ENCODE data around the gene THEM4. TPM values are rescaled to one million over a fixed set of nuclear protein-coding genes. Genes with fewer than 3 reads are reported as not detected.

THEM4 gene
- total RNA-seq, 1 donor from 2014 or later, result 27.5 TPM

DNA sequence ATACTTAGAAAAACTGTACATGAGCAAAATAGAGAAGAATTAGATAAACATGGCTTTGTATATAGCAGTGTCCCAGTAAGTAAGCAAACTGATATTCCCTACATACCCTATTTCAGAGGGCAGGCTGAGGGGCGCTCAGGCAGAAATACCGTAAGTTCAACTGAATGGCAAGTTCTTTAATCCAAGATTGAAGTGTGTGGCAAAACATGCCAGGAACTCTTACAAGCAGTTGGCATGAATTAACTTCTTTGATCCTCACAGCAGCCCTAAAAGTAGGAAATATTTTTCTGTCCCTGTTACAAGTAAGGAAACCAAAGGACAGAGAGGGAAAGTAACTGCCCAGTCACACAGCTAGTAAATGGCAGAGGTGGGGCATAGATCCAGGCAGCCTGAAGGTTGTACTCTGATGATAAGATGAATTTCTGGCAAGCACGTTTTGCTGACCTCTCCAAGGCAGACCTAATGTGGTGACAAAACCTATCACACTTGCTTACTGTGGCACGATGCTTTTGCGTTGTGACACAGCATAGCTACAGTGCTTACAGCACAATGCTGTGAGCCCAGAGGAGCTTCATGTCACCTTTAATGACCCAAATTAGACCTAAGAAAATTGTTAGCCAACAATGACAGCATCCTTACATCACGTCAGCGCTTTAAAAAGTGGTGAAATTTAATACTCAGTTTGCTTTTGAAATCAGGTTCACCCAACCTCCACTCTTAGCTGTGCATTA, 35.0 kb upstream of the THEM4 start:
- peaks cover 1% of the 10 kb centered on the region for H3K36me3 Mint-ChIP-seq (ENCODE audit: low read depth)
- peaks cover 1% of the 10 kb centered on the region for H3K27me3 Mint-ChIP-seq (ENCODE audit: insufficient read depth)
- H3K9me3 Mint-ChIP-seq, result no peaks in the 10 kb centered on the region
- H3K4me1 Mint-ChIP-seq (ENCODE audit: low read depth), result peaks cover 50% of the 10 kb centered on the region
- DNase-seq (ENCODE audit: low spot score), result no peak
- no peak overlapping the region for H3K4me3 Mint-ChIP-seq
- H3K27ac Mint-ChIP-seq, result peak overlapping the region; percentile 20
- intact Hi-C loops (cut with micrococcal nuclease), result no loop called here

DNA sequence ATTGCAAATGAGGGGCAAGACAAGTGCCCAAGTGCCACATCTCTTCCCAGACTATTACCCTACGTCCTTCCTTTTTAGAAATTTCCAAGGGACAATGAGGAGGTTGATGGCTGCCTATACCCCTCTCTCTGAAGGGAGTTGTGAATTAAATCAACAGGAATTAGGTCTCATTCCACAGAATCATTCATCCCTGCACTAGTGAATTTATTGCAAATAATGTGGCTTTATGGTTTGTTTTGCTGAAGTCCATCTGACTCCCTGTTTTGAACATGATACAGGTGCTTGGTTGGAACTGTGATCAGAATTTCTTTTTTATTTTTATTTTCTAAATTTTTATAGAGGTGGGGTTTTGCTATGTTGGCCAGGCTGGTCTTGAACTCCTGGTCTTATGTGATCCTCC, 34.3 kb upstream of the THEM4 start:
- no peak overlapping the region for H3K27ac Mint-ChIP-seq
- H3K36me3 Mint-ChIP-seq (ENCODE audit: low read depth), result peaks cover 1% of the 10 kb centered on the region
- H3K9me3 Mint-ChIP-seq, result no peaks in the 10 kb centered on the region
- no peaks in the 10 kb centered on the region for H3K27me3 Mint-ChIP-seq (ENCODE audit: insufficient read depth)
- intact Hi-C loops (cut with micrococcal nuclease), result no loop called here
- DNase-seq (ENCODE audit: low spot score), result no peak
- H3K4me1 Mint-ChIP-seq (ENCODE audit: low read depth), result peaks cover 56% of the 10 kb centered on the region
- no peak overlapping the region for H3K4me3 Mint-ChIP-seq

GRCh38 chr1:151942882-151943281, 33.6 kb upstream of the THEM4 start:
- no peaks in the 10 kb centered on the region for H3K27me3 Mint-ChIP-seq (ENCODE audit: insufficient read depth)
- H3K9me3 Mint-ChIP-seq, result no peaks in the 10 kb centered on the region
- no peak overlapping the region for H3K4me3 Mint-ChIP-seq
- intact Hi-C loops (cut with micrococcal nuclease), result no loop called here
- peak overlapping the region; percentile 38 for H3K27ac Mint-ChIP-seq
- no peak for DNase-seq (ENCODE audit: low spot score)
- H3K4me1 Mint-ChIP-seq (ENCODE audit: low read depth), result peaks cover 56% of the 10 kb centered on the region
- H3K36me3 Mint-ChIP-seq (ENCODE audit: low read depth), result peaks cover 1% of the 10 kb centered on the region

GRCh38 chr1:151940541-151940940, 31.2 kb upstream of the THEM4 start:
- peak overlapping the region; percentile 93 for H3K27ac Mint-ChIP-seq
- no peak for DNase-seq (ENCODE audit: low spot score)
- no peaks in the 10 kb centered on the region for H3K36me3 Mint-ChIP-seq (ENCODE audit: low read depth)
- H3K4me3 Mint-ChIP-seq, result no peak overlapping the region
- H3K27me3 Mint-ChIP-seq (ENCODE audit: insufficient read depth), result peaks cover 2% of the 10 kb centered on the region
- H3K4me1 Mint-ChIP-seq (ENCODE audit: low read depth), result peaks cover 40% of the 10 kb centered on the region
- H3K9me3 Mint-ChIP-seq, result no peaks in the 10 kb centered on the region
- intact Hi-C loops (cut with micrococcal nuclease), result no loop called here

DNA sequence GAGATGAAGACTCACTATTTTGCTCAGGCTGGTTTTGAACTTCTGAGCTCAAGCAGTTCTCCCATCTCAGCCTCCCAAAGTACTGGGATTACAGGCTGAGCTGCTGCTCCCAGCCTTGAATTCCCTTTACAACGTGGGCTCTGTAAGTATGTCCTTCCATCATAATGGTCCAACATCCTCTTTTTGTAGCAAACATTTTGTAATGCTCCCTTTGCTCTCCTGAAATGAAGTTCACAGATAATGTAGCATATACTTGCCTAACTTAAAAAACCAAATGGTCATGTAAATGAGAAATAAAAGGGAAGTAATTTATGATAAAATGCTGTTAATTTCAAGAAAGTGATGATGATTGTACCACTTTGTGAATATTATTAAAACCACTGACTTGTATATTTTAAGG, 30.5 kb upstream of the THEM4 start:
- Mint-ChIP-seq H3K27ac (no peak overlapping the region), H3K4me1 (ENCODE audit: low read depth) (peaks cover 36% of the 10 kb centered on the region), H3K27me3 (ENCODE audit: insufficient read depth) (peaks cover 7% of the 10 kb centered on the region), H3K36me3 (ENCODE audit: low read depth) (no peaks in the 10 kb centered on the region), H3K9me3 (no peaks in the 10 kb centered on the region), H3K4me3 (no peak overlapping the region)
- intact Hi-C loops (cut with micrococcal nuclease), result no loop called here
- no peak for DNase-seq (ENCODE audit: low spot score)

- DNase-seq (ENCODE audit: low spot score), result no peak
- Mint-ChIP-seq H3K27ac (no peak overlapping the region), H3K27me3 (ENCODE audit: insufficient read depth) (peaks cover 8% of the 10 kb centered on the region), H3K4me1 (ENCODE audit: low read depth) (peaks cover 32% of the 10 kb centered on the region), H3K36me3 (ENCODE audit: low read depth) (no peaks in the 10 kb centered on the region), H3K9me3 (no peaks in the 10 kb centered on the region), H3K4me3 (no peak overlapping the region)
- intact Hi-C loops (cut with micrococcal nuclease), result no loop called here
Measured at GRCh38 chr1:151939141-151939540, 29.8 kb upstream of the THEM4 start.

GRCh38 chr1:151936653-151937052, 27.3 kb upstream of the THEM4 start:
- DNase-seq (ENCODE audit: low spot score), result no peak
- Mint-ChIP-seq H3K27ac (no peak overlapping the region), H3K9me3 (no peaks in the 10 kb centered on the region), H3K36me3 (ENCODE audit: low read depth) (no peaks in the 10 kb centered on the region), H3K27me3 (ENCODE audit: insufficient read depth) (peaks cover 12% of the 10 kb centered on the region), H3K4me3 (no peak overlapping the region), H3K4me1 (ENCODE audit: low read depth) (peaks cover 17% of the 10 kb centered on the region)
- intact Hi-C loops (cut with micrococcal nuclease), result no loop called here

DNA sequence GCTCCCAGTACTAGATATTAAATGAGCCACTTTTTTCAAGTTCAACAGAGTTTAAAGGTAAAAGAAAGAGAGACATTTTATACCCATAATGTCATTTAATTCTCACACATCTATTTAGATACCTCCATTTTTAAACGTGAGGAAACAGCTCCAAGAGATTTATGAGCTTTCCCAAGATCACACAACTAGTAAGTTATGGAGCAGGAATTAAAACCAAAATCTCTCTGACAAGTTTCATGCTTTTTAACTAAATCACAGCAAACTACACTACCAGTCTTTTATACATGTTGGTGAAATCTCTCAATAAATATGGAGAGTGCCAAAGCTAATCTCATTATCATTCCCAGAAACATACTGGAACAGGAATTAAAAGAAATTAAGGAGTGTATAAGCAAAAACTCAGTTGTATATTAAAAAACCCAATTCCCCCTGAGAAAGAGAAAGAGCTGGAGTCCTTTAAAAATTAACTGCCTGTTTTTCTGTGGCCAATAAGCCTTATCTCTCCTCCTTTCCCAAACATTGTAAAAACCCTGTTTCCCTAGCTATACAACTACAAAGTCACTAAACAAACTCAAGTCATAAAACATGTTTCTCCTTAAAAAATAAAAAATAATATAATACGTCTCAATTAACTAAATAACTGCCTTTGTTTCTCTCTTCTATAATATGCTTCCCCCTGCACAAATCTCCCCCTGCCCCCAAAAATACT, 26.7 kb upstream of the THEM4 start:
- Mint-ChIP-seq H3K36me3 (ENCODE audit: low read depth) (no peaks in the 10 kb centered on the region), H3K9me3 (no peaks in the 10 kb centered on the region), H3K4me1 (ENCODE audit: low read depth) (peaks cover 12% of the 10 kb centered on the region), H3K4me3 (no peak overlapping the region), H3K27ac (no peak overlapping the region), H3K27me3 (ENCODE audit: insufficient read depth) (peaks cover 12% of the 10 kb centered on the region)
- no peak for DNase-seq (ENCODE audit: low spot score)
- intact Hi-C loops (cut with micrococcal nuclease), result loop anchor here (2.0 kb wide), 1 partner anchor 47 kb away; no protein-coding TSS in a partner anchor

- Mint-ChIP-seq H3K9me3 (no peaks in the 10 kb centered on the region), H3K4me1 (ENCODE audit: low read depth) (peaks cover 10% of the 10 kb centered on the region), H3K4me3 (no peak overlapping the region), H3K27ac (no peak overlapping the region), H3K36me3 (ENCODE audit: low read depth) (no peaks in the 10 kb centered on the region), H3K27me3 (ENCODE audit: insufficient read depth) (peaks cover 12% of the 10 kb centered on the region)
- intact Hi-C loops (cut with micrococcal nuclease), result loop anchor here (2.0 kb wide), 1 partner anchor 46 kb away; no protein-coding TSS in a partner anchor
- DNase-seq (ENCODE audit: low spot score), result no peak
Measured at GRCh38 chr1:151935154-151935553, 25.8 kb upstream of the THEM4 start.

GRCh38 chr1:151934048-151934493, 24.8 kb upstream of the THEM4 start:
- H3K27ac Mint-ChIP-seq, result no peak overlapping the region
- peaks cover 9% of the 10 kb centered on the region for H3K4me1 Mint-ChIP-seq (ENCODE audit: low read depth)
- intact Hi-C loops (cut with micrococcal nuclease), result loop anchor here (1.0 to 2.0 kb wide), 6 partner anchors 34 to 251 kb away; no protein-coding TSS in a partner anchor
- DNase-seq (ENCODE audit: low spot score), result peak; percentile 32
- no peaks in the 10 kb centered on the region for H3K9me3 Mint-ChIP-seq
- H3K36me3 Mint-ChIP-seq (ENCODE audit: low read depth), result no peaks in the 10 kb centered on the region
- H3K4me3 Mint-ChIP-seq, result no peak overlapping the region
- peaks cover 12% of the 10 kb centered on the region for H3K27me3 Mint-ChIP-seq (ENCODE audit: insufficient read depth)

DNA sequence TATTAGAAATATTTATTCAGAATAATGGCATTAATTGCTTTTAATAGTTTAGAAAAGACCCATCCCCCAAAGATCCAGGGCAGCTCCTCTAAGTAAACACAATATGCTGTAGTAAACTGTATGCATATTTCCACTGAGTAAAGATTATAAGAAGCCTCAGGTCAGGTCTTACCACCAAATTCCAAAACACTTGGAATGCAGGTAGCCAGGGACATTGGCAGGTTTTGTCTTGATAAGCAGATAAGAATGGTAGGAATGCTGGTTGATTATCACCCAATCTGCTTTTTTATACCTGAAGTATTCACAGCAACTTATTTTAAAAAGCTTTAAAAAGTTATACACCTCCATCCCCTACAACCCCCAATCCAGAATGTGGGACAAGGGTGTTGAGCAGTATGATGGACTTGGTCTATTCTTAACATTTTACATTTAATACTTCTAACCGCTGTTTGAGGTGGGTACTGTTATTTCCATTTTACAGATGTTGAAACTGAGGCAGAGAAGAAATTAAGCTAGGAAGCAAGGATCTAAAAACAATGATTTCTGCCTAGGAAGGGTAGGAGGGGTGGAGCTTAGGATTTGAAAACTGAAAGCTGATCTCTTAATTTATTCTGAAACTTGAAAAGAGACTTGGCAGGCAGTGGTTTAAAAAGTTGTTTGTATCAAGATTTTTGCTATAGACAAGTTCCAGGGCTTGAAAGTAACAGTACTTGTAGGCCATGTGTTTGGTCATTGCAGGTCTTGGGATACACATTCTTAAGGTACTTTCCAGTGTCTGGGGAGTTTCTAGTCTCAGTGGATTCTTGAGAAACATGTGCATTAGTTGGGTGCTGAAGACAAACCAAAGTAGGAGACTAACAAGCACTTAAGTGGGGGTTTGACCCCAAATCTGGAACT, 15.6 kb upstream of the THEM4 start:
- H3K9me3 Mint-ChIP-seq, result no peaks in the 10 kb centered on the region
- peak overlapping the region; percentile 73 for H3K27ac Mint-ChIP-seq
- H3K27me3 Mint-ChIP-seq (ENCODE audit: insufficient read depth), result no peaks in the 10 kb centered on the region
- H3K4me1 Mint-ChIP-seq (ENCODE audit: low read depth), result peaks cover 28% of the 10 kb centered on the region
- no peak for DNase-seq (ENCODE audit: low spot score)
- H3K36me3 Mint-ChIP-seq (ENCODE audit: low read depth), result peaks cover 3% of the 10 kb centered on the region
- intact Hi-C loops (cut with micrococcal nuclease), result loop anchor here (2.0 kb wide), 1 partner anchor 16 kb away; the partner anchor contains the start of gene THEM4
- H3K4me3 Mint-ChIP-seq, result peak overlapping the region; percentile 3

- DNase-seq (ENCODE audit: low spot score), result no peak
- Mint-ChIP-seq H3K9me3 (no peaks in the 10 kb centered on the region), H3K36me3 (ENCODE audit: low read depth) (peaks cover 3% of the 10 kb centered on the region), H3K27ac (no peak overlapping the region), H3K4me3 (no peak overlapping the region), H3K4me1 (ENCODE audit: low read depth) (peaks cover 30% of the 10 kb centered on the region), H3K27me3 (ENCODE audit: insufficient read depth) (no peaks in the 10 kb centered on the region)
- intact Hi-C loops (cut with micrococcal nuclease), result no loop called here
Measured at GRCh38 chr1:151923422-151923821, 14.1 kb upstream of the THEM4 start.

Measured in activated T-helper 1 cell treated with anti-CD3 and anti-CD28 coated beads, Interleukin-12 subunit alpha, Interleukin-12 subunit beta, Interleukin-2, Interleukin-4 antibody, amounts not matched to agents 30 ng/mL and 10 ng/mL and 1 ng/mL, durations not matched to agents 14 hours and 24 hours and 36 hours (primary cell).